HG02840 (cell line): ENCODE results near the gene CLCNKA.
"Not testable (repeated sequence)": the region's sequence is repeated elsewhere in the genome, so short reads cannot be mapped to it uniquely, and the experiment has no call there.

ENCODE experiments used
- ATAC-seq: cut with Tn5 transposase; IDR thresholded peaks from one replicate; pipeline ENCODE4 v1.9.1; 2021; ENCODE audit warnings: mild to moderate bottlenecking, moderate library complexity, moderate number of reproducible peaks; ENCODE audit not compliant: unreplicated experiment, low FRiP score

CLCNKA gene

GRCh38 chr1:16021681-16022080 is at the start of gene CLCNKA:
Gene CLCNKA, plus strand, starts transcription at chr1:16022036. Its CDS starts 584 bp downstream, at chr1:16022620.
- ATAC-seq = no peak

GRCh38 chr1:15972409-15972808 is 49.4 kb upstream of the CLCNKA start:
- no peak for ATAC-seq

GRCh38 chr1:15973772-15974171 is 48.1 kb upstream of the CLCNKA start:
- no peak for ATAC-seq

- no peak for ATAC-seq
Measured at GRCh38 chr1:15974855-15975254, 47.0 kb upstream of the CLCNKA start.

DNA sequence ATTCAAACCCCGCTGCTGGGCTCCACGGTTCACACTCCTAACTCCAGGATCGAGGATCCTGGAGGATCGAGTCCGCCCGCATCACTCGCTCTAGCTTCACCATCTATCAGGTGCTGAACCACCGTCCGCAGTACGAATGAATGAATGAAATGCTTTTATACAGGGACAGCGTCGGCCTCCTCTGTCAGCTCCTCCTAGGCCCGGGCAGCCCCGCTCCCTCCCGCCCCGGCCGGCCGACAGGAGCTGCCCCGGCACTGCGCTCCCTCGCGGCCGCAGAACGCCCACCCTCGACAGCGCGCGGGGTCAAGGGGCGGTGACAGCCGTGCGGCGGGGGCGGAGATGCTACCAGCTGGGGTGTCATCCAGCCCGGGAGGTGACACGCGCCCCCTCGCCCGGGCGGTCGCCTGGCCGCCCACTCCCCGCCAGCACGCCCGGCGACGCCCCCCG is 46.5 kb upstream of the CLCNKA start:
- peak; percentile 42 for ATAC-seq

- peak; percentile 78 for ATAC-seq
Measured at GRCh38 chr1:15975805-15976680, 45.8 kb upstream of the CLCNKA start, which contains the start of gene ZBTB17. Gene ZBTB17, minus strand, starts transcription at chr1:15976101. Its CDS starts 27,606 bp downstream, at chr1:15948495.

DNA sequence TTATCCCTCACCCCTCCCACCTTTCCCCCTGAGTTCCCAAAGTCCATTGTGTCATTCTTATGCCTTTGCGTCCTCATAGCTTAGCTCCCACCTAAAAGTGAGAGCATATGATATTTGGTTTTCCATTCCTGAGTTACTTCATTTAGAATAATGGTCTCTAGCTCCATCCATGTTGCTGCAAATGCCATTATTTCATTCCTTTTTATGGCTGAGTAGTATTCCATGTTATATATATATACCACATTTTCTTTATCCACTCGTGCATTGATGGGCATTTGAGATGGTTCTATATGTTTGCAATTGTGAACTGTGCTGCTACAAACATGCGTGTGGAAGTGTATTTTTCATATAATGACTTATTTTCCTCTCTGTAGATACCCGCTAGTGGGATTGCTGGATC is 43.9 kb upstream of the CLCNKA start:
- ATAC-seq = not testable (repeated sequence)

- no peak for ATAC-seq
Measured at GRCh38 chr1:15981679-15982078, 40.2 kb upstream of the CLCNKA start.

GRCh38 chr1:15983275-15983674 is 38.6 kb upstream of the CLCNKA start:
- ATAC-seq = no peak

- ATAC-seq = no peak
Measured at GRCh38 chr1:15985611-15986297, 36.1 kb upstream of the CLCNKA start.

- ATAC-seq = no peak
Measured at GRCh38 chr1:15988856-15989736, 32.7 kb upstream of the CLCNKA start.

GRCh38 chr1:15989776-15990175 is 32.1 kb upstream of the CLCNKA start:
- no peak for ATAC-seq

DNA sequence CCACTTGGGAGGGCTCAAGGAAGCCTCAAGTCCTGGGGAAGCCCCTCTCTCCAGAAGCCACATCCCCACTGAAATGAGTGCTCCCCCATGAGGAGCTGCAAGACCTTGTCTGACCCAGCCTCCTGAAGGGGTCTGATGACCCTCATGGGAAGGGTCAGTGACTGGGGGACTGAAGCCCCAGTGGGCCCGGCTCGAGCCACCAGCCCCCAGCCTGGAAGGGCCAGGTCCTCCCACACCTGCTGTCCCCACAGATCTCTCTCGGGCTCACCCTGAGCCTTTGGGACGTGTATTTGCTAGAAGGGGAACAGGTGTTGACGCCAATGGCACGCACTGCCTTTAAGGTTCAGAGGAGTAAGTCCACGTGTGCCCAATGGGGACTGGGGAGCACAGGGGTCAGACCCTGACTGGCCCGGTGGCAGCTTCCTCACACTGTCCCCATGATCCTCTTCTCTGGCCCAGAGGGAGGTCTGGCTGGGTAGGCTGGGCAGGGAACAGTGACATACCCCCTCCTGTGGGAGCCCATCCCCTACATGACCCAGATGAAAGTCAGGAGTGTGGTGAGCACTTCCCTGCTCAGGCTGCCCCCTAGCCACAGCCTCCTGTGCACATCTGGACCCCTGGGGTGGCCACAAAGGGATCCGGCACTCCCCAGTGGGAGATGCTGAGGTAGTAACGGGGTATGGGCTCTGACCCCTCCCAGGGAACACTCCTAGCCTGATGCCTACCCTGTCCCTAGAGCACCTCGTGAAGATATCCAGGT is 30.2 kb upstream of the CLCNKA start:
- ATAC-seq = no peak

DNA sequence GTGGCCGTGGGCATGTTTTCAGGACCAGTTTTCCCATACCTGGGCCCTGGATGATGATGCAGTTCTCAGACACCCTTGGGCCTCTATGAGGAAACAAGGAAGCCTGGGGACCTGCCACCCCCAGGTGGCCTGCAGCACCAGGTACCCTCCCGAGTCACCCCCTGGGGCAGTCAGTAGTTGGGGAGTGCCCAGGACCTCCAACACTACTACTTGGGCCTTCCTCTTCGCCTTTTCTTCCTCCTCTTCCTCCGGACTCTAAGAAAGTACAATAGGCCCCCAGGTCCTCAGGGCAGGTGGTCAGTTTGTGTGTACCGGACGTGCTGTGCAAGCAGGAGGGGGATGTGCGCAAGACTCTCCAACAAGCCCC is 29.7 kb upstream of the CLCNKA start:
- ATAC-seq = no peak

DNA sequence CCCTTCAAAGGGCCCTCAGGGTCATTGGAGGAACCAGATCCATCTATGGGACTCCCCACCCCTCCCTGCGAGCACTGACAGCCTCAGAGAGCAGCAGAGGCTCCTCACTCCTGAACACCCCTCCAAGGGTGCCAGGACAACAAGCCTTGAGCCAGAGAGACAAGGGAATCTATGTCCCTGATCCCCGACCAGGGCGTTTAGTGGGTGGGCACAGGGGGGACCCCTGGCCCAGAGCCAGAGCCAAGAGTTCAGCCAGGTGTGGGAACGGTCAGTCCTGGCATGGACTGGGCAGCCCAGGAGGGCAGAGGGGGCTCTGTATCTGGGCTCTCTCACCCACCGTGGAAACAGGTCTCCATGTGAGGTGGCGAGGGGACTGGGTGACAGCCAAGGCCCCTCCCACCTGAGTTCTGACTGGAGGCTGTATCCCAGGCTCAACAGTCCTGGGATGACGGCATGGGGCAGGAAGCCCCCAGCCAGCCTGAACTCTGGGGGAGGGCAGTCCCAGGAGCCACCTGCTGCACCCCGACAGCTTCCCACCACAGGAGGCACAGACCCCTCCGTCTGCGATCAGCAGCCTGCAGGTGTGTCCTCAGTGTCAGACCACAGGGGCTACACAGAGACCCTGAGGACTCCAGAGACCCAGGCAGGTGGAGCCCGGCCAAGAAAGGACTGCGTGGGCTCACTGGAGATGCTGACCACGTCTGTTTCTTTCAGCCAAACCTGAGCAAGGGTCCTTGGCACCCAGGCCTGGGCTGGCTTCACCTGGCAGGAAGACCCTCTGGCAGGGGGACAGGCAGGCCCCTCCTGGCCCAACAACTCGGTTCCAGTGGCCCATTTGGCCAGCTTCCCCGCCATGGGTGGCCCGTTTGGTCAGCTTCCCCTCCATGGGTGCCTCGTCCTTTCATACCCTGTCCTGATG is 29.0 kb upstream of the CLCNKA start:
- no peak for ATAC-seq

- no peak for ATAC-seq
Measured at GRCh38 chr1:15993666-15994065, 28.2 kb upstream of the CLCNKA start.

- no peak for ATAC-seq
Measured at GRCh38 chr1:15994081-15994480, 27.8 kb upstream of the CLCNKA start.

- no peak for ATAC-seq
Measured at GRCh38 chr1:15994590-15995351, 27.1 kb upstream of the CLCNKA start.
